SU-DHL-6 (cell line): Measurements from ENCODE around the gene TNXB.

Experiments
- H2AFZ ChIP-seq: fragments of 200-600 bp; sonication (generic); 2 replicates; pipeline ENCODE4 v1.6.1; 2014; ENCODE audit warnings: low read depth, mild to moderate bottlenecking, moderate library complexity, mixed read lengths, antibody characterized with exemption, low read length; ENCODE audit not compliant: severe bottlenecking
- H3F3A ChIP-seq: fragments of 200-600 bp; shearing (Covaris generic); 2 replicates; pipeline ENCODE4 v1.6.0; 2016; ENCODE audit warnings: antibody characterized with exemption, mild to moderate bottlenecking; ENCODE audit not compliant: insufficient read depth
- H3K27ac ChIP-seq: fragments of 200-600 bp; sonication (generic); 2 replicates; pipeline ENCODE4 v1.5.1; 2016; ENCODE audit warnings: low read depth, mild to moderate bottlenecking, low read length, moderate library complexity, mixed read lengths
- H3K27me3 ChIP-seq: fragments of 200-600 bp; sonication (generic), shearing (Covaris generic); 2 replicates; pipeline ENCODE4 v1.6.0; 2014; ENCODE audit warnings: mild to moderate bottlenecking, low read length
- H3K36me3 ChIP-seq: fragments of 200-600 bp; sonication (generic); 2 replicates; pipeline ENCODE4 v1.6.1; 2014; ENCODE audit warnings: mild to moderate bottlenecking, low read length, mixed read lengths
- H3K4me2 ChIP-seq: fragments of 300-600, 200-600 bp; shearing (Covaris generic), sonication (generic); 2 replicates; pipeline ENCODE4 v1.6.0; 2014; ENCODE audit warnings: low read length, low read depth, mild to moderate bottlenecking; ENCODE audit not compliant: poor library complexity, severe bottlenecking
- H3K4me3 ChIP-seq: fragments of 200-600 bp; sonication (generic); 2 replicates; pipeline ENCODE4 v1.5.1; 2014; ENCODE audit warnings: antibody characterized with exemption, low read length, mild to moderate bottlenecking, mixed read lengths; ENCODE audit not compliant: insufficient read depth, poor library complexity, severe bottlenecking
- H3K79me2 ChIP-seq: fragments of 200-600 bp; sonication (generic); 2 replicates; pipeline ENCODE4 v1.6.1; 2014; ENCODE audit warnings: mild to moderate bottlenecking, low read length, moderate library complexity; ENCODE audit not compliant: insufficient read depth
- H3K9ac ChIP-seq: fragments of 200-600 bp; sonication (generic); 2 replicates; pipeline ENCODE4 v1.7.0; 2014; ENCODE audit warnings: mild to moderate bottlenecking, low read length
- H3K9me2 ChIP-seq: fragments of 200-600 bp; sonication (generic); replicated peaks from 2 replicates; pipeline ENCODE4 v1.6.1; 2014; ENCODE audit warnings: low read length; ENCODE audit not compliant: insufficient read depth
- H3K9me3 ChIP-seq: fragments of 200-600 bp; sonication (generic); 2 replicates; pipeline ENCODE4 v1.6.1; 2014; ENCODE audit warnings: low read length, mixed read lengths; ENCODE audit not compliant: insufficient read depth
- H4K20me1 ChIP-seq: fragments of 200-600 bp; sonication (generic); 2 replicates; pipeline ENCODE4 v1.6.1; 2014; ENCODE audit warnings: low read depth, mild to moderate bottlenecking, antibody characterized with exemption, low read length, moderate library complexity, mixed read lengths
- CTCF ChIP-seq: fragments of 200-600 bp; sonication (generic); IDR thresholded peaks from one replicate; pipeline ENCODE4 v1.5.1; 2017; ENCODE audit warnings: antibody characterized with exemption, mild to moderate bottlenecking, low read length, moderate library complexity; ENCODE audit not compliant: insufficient read depth, poor library complexity, severe bottlenecking
- EZH2phosphoT487 ChIP-seq: fragments of 200-600 bp; sonication (generic), shearing (Covaris generic); conservative IDR thresholded peaks from 2 replicates; pipeline ENCODE4 v1.6.1; 2018; ENCODE audit warnings: mild to moderate bottlenecking, antibody characterized with exemption, low read length, moderate library complexity, mixed read lengths

The TNXB gene

DNA sequence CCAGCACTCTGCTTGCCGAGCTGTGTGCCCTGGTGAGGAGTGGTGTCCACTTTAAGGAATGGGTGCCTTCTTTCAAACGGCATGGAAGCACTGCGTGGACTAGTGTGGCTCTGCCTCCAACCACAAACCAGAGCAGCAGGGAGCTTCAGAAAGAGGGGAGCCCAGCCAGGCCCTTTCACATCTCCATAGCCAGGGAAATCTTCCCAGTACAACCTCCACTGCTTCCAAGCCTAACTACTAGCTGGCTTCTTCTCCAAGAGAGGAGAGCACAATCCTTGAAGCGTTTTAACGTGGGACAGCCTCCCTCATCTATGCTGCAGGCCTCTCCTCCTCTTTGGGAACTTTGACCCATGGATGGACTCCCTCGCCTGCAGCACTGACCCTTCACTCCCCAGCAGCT, 26.7 kb downstream of the TNXB start:
- no peaks in the 10 kb centered on the region for H3K79me2 ChIP-seq
- no peak overlapping the region for H3K4me3 ChIP-seq
- H3K9ac ChIP-seq: no peak overlapping the region
- no peaks in the 10 kb centered on the region for H4K20me1 ChIP-seq
- TF ChIP-seq CTCF (no peak), EZH2phosphoT487 (no peak)
- no peaks in the 10 kb centered on the region for H3K36me3 ChIP-seq
- no peak overlapping the region for H3K4me2 ChIP-seq
- H3K9me3 ChIP-seq: no peaks in the 10 kb centered on the region
- H2AFZ ChIP-seq: no peak overlapping the region
- H3F3A ChIP-seq: no peaks in the 10 kb centered on the region
- H3K27ac ChIP-seq: no peak overlapping the region
- no peaks in the 10 kb centered on the region for H3K9me2 ChIP-seq
- H3K27me3 ChIP-seq: no peaks in the 10 kb centered on the region

- Histone ChIP-seq H3K79me2 (no peaks in the 10 kb centered on the region), H3F3A (no peaks in the 10 kb centered on the region), H3K9me3 (no peaks in the 10 kb centered on the region), H3K27me3 (no peaks in the 10 kb centered on the region; the same call in 1 of the 2 replicates), H3K36me3 (no peaks in the 10 kb centered on the region), H3K4me3 (no peak overlapping the region), H3K9ac (no peak overlapping the region), H4K20me1 (no peaks in the 10 kb centered on the region), H3K9me2 (no peaks in the 10 kb centered on the region), H3K27ac (no peak overlapping the region), H2AFZ (no peak overlapping the region), H3K4me2 (no peak overlapping the region)
- no peak for TF ChIP-seq EZH2phosphoT487
- TF ChIP-seq CTCF: no peak
These were observed 27.8 kb downstream of the TNXB start for GRCh38 chr6:32081168-32081990.

DNA sequence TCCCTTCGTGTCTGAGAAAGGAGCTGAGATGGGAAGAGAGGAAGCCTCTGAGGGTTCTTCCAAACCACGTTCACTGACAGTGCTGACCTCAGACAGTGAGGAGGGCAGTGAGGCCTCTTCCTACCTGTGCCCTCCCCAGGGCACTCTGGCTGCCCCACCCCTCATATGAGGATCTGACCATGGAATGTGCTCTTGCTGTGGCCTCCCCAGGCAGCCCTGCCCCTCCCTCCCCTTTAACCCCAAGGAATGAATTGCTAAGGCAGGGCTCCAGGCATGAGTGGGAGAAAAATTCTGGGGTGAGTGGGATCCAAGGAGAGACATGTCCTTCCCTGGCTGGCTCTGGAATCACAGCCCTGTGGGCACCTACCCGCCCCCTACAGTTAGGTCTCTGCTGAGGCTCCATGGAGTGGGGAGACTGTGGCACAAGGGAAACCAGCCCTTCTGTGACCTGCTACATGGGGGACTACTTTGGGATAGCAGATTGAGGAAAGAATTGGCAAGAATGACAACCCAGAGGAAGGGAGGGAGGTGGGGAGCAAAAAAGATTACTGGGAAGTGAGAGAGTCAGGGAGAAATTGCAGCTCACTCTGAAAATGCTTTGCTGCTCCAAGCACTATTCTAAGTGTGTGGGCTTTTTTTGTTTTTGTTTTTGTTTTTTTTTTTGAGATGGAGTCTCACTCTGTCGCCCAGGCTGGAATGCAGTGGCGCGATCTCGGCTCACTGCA, 29.4 kb downstream of the TNXB start:
- H2AFZ ChIP-seq: no peak overlapping the region
- no peaks in the 10 kb centered on the region for H3K79me2 ChIP-seq
- no peak overlapping the region for H3K4me3 ChIP-seq
- H3K9me3 ChIP-seq: no peaks in the 10 kb centered on the region
- TF ChIP-seq EZH2phosphoT487: no peak
- no peak overlapping the region for H3K9ac ChIP-seq
- no peaks in the 10 kb centered on the region for H3K9me2 ChIP-seq
- no peaks in the 10 kb centered on the region for H3F3A ChIP-seq
- H3K27ac ChIP-seq: no peak overlapping the region
- H3K36me3 ChIP-seq: no peaks in the 10 kb centered on the region
- H3K27me3 ChIP-seq: no peaks in the 10 kb centered on the region; the same call in 1 of the 2 replicates
- H3K4me2 ChIP-seq: no peak overlapping the region
- H4K20me1 ChIP-seq: no peaks in the 10 kb centered on the region
